Cerebellar cortex (tissue), 1 donor: ENCODE results near the gene SPINT2.
"Not testable (repeated sequence)": the region's sequence is repeated elsewhere in the genome, so short reads cannot be mapped to it uniquely, and the experiment has no call there.

ENCODE experiments used
- DNase-seq: peaks from one replicate; pipeline ENCODE4 v3.0.0-alpha.2; 2015; ENCODE audit warnings: low spot score

Gene SPINT2

GRCh38 chr19:38320969-38321339, 56.6 kb downstream of the SPINT2 start:
- DNase-seq = no peak

GRCh38 chr19:38321646-38322196, 57.3 kb downstream of the SPINT2 start:
- no peak for DNase-seq

GRCh38 chr19:38323291-38323690, 58.9 kb downstream of the SPINT2 start:
- DNase-seq = no peak

- DNase-seq = no peak
Observed at GRCh38 chr19:38324431-38324830, 60.1 kb downstream of the SPINT2 start.

GRCh38 chr19:38326591-38326990, 62.2 kb downstream of the SPINT2 start:
- DNase-seq = no peak

- no peak for DNase-seq
Observed at GRCh38 chr19:38329651-38330050, 65.3 kb downstream of the SPINT2 start.

GRCh38 chr19:38331728-38332127, 67.4 kb downstream of the SPINT2 start:
- no peak for DNase-seq

- DNase-seq = no peak
Observed at GRCh38 chr19:38333245-38333644, 68.9 kb downstream of the SPINT2 start.

GRCh38 chr19:38335949-38336637, 71.7 kb downstream of the SPINT2 start:
- peak; percentile 96 for DNase-seq

- DNase-seq = peak; percentile 95
Observed at GRCh38 chr19:38336638-38337359, 72.4 kb downstream of the SPINT2 start.

GRCh38 chr19:38337360-38337653, 72.9 kb downstream of the SPINT2 start:
- DNase-seq = no peak

- not testable (repeated sequence) for DNase-seq
Observed at GRCh38 chr19:38339011-38339410, 74.6 kb downstream of the SPINT2 start.

GRCh38 chr19:38340927-38341326, 76.6 kb downstream of the SPINT2 start:
- no peak for DNase-seq
